NCI-H1417 treated with DMSO at 0.1 percent for 48 hours (cell line): ENCODE data around the gene ZNF37A.
"Not testable (repeated sequence)": the region's sequence is repeated elsewhere in the genome, so short reads cannot be mapped to it uniquely, and the experiment has no call there.

Source experiments
- DNase-seq: peaks from one replicate; lab custom pipeline; 2025; lab: John Stamatoyannopoulos, UW

Gene ZNF37A

GRCh38 chr10:38094158-38094926, at the start of gene ZNF37A:
Gene ZNF37A, plus strand, starts transcription at chr10:38094337. Its CDS starts 2,281 bp downstream, at chr10:38096618.
- peak; percentile 51 for DNase-seq

GRCh38 chr10:38045129-38045528, 49.0 kb upstream of the ZNF37A start:
- no peak for DNase-seq

- no peak for DNase-seq
These were observed 46.5 kb upstream of the ZNF37A start for GRCh38 chr10:38047666-38048065.

- no peak for DNase-seq
These were observed 43.9 kb upstream of the ZNF37A start for GRCh38 chr10:38050212-38050611.

- no peak for DNase-seq
These were observed 39.8 kb upstream of the ZNF37A start for GRCh38 chr10:38054361-38054797.

GRCh38 chr10:38055274-38055894, 38.8 kb upstream of the ZNF37A start:
- DNase-seq, result not testable (repeated sequence)

GRCh38 chr10:38069663-38070062, 24.5 kb upstream of the ZNF37A start:
- not testable (repeated sequence) for DNase-seq

GRCh38 chr10:38070501-38070900, 23.6 kb upstream of the ZNF37A start:
- DNase-seq, result no peak

GRCh38 chr10:38072552-38072951, 21.6 kb upstream of the ZNF37A start:
- DNase-seq, result no peak

- no peak for DNase-seq
These were observed 17.4 kb upstream of the ZNF37A start for GRCh38 chr10:38076687-38077086.

- DNase-seq, result not testable (repeated sequence)
These were observed 819 bp upstream of the ZNF37A start for GRCh38 chr10:38093318-38093717.

GRCh38 chr10:38093816-38094157, 350 bp upstream of the ZNF37A start:
- no peak for DNase-seq

- DNase-seq, result no peak
These were observed 914 bp downstream of the ZNF37A start for GRCh38 chr10:38094927-38095574.

GRCh38 chr10:38102880-38103279, 8.7 kb downstream of the ZNF37A start:
- no peak for DNase-seq

- no peak for DNase-seq
These were observed 9.6 kb downstream of the ZNF37A start for GRCh38 chr10:38103756-38104155.

- no peak for DNase-seq
These were observed 18.0 kb downstream of the ZNF37A start for GRCh38 chr10:38112159-38112558.

- DNase-seq, result no peak
These were observed 24.1 kb downstream of the ZNF37A start for GRCh38 chr10:38118072-38118807.

GRCh38 chr10:38119038-38119437, 24.9 kb downstream of the ZNF37A start:
- DNase-seq, result no peak

- no peak for DNase-seq
These were observed 33.7 kb downstream of the ZNF37A start for GRCh38 chr10:38127812-38128211.

GRCh38 chr10:38143587-38143986, 49.5 kb downstream of the ZNF37A start:
- DNase-seq, result no peak

GRCh38 chr10:38146579-38147333, 52.6 kb downstream of the ZNF37A start:
- DNase-seq, result no peak

GRCh38 chr10:38147686-38148085, 53.5 kb downstream of the ZNF37A start:
- no peak for DNase-seq
